ENCODE data around the gene TTC23.

GRCh38 chr15:99253381-99254090, 4.2 kb upstream of the TTC23 start:
- TF ChIP-seq CTCF (IDR thresholded peaks at IDR 0.05) = no peak
- no peak for TF ChIP-seq POLR2A (IDR thresholded peaks at IDR 0.05; ENCODE audit: low read length)
- no peak for TF ChIP-seq ESRRA (IDR thresholded peaks at IDR 0.05; ENCODE audit: borderline replicate concordance, low read length)
- no peak for TF ChIP-seq RCOR1 (IDR thresholded peaks at IDR 0.05; ENCODE audit: low read depth, low read length)
- TF ChIP-seq, protein P1, sequence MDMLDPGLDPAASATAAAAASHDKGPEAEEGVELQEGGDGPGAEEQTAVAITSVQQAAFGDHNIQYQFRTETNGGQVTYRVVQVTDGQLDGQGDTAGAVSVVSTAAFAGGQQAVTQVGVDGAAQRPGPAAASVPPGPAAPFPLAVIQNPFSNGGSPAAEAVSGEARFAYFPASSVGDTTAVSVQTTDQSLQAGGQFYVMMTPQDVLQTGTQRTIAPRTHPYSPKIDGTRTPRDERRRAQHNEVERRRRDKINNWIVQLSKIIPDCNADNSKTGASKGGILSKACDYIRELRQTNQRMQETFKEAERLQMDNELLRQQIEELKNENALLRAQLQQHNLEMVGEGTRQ (IDR thresholded peaks at IDR 0.05) = no peak
- TF ChIP-seq SMC3 (IDR thresholded peaks at IDR 0.05) = no peak
- no peak for TF ChIP-seq RAD21 (conservative IDR thresholded peaks at IDR 0.05 in 1 of 2, IDR thresholded peaks at IDR 0.05 in 1 of 2)
- TF ChIP-seq BCL3 (IDR thresholded peaks at IDR 0.05) = no peak
- no peak for TF ChIP-seq MYC (IDR thresholded peaks at IDR 0.05; ENCODE audit: borderline replicate concordance, low read length)
- no peak for TF ChIP-seq KDM5A (IDR thresholded peaks at IDR 0.05)

Measured in A549 (cell line).